HG02571 (cell line): ENCODE results near the gene GLRA3.
"Not testable (repeated sequence)": the region's sequence is repeated elsewhere in the genome, so short reads cannot be mapped to it uniquely, and the experiment has no call there.

Experiments used
- ATAC-seq: cut with Tn5 transposase; IDR thresholded peaks from one replicate; pipeline ENCODE4 v1.9.1; 2021; ENCODE audit warnings: mild to moderate bottlenecking, moderate library complexity; ENCODE audit not compliant: unreplicated experiment

GLRA3 gene

GRCh38 chr4:174828845-174829701 is at the start of gene GLRA3:
TSS of gene GLRA3 (minus strand) at chr4:174829247. CDS start at chr4:174828811, 436 bp downstream.
- ATAC-seq: peak; percentile 95

DNA sequence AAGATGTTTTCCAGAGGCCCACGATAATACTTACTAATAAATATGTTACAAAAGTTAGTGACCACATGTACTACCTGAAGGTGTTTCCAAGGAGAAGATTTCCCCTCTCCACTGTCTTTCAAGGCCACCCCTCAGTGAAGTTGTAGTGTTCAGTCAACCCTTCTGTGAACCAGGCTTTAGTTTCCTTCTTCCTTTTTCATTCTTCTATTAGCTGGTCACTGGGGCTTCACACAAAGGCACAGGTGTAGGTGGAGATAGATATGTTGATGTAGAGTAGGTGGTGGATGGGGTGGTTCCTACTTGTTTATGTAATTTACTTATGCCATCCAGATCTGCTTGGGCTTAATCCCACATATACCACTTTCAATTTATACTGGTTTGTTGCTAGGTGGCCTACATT is 45.9 kb upstream of the GLRA3 start:
- ATAC-seq: no peak

GRCh38 chr4:174873931-174874330 is 44.9 kb upstream of the GLRA3 start:
- ATAC-seq: peak; percentile 69

DNA sequence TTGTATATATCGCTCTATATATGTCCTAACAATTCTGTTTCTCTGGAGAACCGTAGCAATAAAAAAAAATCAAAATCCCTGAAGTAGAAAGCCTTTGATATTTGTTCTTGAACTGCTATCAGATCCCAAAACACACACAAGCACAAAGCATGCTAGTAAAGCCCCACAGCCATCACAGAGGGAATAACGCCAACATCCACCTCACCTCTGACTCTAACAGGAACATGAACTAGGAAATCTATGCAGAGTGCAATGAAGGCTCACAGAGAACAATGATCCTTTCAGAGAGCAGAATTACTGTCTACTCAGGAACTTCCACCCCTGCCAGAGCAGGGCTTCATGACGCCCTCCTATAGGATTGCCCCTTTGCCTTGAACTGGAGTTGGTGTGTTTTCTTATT is 44.1 kb upstream of the GLRA3 start:
- not testable (repeated sequence) for ATAC-seq

DNA sequence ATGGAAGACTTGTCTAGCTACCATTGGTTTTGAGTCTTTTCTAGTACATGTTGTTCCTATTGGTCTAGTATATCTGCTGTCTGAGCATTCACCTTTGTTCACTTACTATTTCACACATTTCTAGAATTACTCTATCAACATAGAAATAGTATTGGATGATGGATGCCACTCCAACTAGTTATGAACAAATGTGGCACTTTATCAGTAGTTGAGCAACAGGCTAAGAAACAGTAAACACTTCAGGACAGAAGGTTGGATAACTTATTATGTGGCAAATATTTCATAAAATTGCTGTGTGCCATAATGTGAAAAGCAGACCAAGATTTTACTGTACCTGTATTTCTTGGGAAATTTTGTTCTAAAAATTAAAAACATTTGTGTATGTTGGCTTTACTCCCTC is 42.4 kb upstream of the GLRA3 start:
- no peak for ATAC-seq

- ATAC-seq: no peak
Measured at GRCh38 chr4:174870311-174870710, 41.3 kb upstream of the GLRA3 start.

DNA sequence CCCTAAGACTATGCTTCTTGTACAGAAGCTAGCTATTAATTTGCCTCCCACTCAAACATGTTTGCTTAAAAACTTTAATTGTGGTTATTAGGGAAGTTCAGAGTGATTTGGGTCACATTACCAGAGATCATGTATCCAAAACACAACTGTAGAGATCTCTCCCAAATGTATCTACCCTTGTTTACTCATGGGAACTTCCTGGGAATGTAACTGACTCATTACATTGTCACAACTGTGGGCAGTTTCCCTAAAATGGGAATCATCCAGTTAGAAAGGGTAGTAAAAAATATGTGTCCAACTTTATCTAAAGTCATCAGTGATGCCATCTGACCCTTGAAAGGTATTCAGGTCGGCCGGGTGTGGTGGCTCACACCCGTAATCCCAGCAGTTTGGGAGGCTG is 40.3 kb upstream of the GLRA3 start:
- ATAC-seq: no peak

DNA sequence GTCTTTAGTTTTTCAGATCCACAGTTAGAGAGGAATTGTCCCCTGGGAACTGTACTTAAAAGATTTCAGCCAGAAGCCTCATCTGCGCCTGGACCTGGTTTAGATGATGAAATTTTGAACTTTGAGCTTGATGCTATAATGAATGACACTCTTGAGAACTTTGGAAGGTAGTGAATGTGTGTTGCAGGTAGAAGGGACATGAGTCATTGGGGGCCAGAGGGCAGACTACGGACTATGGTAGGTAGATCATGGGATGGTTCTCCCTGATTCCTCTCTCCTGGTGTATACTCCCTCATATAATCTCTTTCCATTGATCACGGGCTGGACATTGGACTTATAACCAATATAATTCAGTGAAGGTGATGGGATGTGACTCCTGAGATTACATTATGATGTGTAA is 38.9 kb upstream of the GLRA3 start:
- no peak for ATAC-seq

- ATAC-seq: no peak
Measured at GRCh38 chr4:174865418-174865985, 36.5 kb upstream of the GLRA3 start.

DNA sequence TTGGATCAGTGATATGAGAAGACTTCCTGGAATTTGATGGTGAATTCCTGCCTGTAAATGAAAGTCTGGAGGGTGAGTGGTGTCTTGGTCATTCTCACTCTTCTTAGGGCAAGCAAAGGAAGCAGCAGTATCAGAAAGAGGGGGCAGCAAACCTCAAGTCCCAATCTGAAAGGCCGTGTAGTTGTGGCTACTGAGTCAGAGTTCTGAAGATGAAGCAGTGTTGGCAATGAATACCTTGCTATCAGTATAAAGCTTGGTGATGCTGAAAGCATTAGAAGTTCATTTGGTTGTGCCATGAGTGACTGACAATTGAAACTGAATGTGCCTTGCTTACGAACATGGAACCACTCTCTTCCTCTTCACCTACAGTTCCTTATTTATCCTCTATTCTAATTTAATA is 35.0 kb upstream of the GLRA3 start:
- ATAC-seq: no peak

DNA sequence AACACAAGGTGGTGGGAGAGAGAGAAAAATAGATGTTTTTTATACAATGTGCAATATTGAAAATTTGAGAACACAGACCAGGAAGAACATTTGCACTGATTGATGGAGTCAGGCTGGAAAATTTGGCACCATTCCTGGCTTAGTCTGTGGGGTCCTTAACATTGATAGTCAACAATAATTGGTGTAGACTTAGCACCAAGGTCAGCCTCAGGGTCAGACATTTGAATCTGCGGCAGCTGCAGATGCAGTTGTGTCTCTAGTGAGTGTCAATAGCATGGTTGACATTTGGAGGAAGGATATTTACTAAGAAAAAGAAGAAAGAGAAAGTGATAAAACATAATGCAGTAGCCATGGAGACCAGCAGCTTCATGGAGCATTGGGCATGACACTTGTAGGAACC is 31.5 kb upstream of the GLRA3 start:
- ATAC-seq: no peak

DNA sequence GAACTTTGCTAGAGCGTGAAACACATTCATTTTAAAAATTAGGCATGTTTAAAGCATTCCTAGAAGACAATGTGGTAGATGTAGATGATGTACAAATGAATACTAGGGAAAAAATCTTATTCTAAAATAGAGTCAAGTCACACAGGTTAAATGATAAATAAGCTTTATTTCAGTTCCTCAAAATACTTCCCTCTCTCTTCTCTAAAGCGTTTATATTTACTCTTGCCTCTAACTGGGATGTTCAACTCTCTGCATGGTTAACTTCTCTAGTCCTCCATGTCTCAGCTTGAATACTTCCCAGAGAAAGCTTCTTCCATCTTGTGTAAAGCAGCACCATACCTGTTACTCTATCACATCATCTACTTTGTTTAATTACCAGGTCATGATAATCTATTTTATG is 30.9 kb upstream of the GLRA3 start:
- no peak for ATAC-seq

GRCh38 chr4:174856926-174857800 is 28.1 kb upstream of the GLRA3 start:
- no peak for ATAC-seq

DNA sequence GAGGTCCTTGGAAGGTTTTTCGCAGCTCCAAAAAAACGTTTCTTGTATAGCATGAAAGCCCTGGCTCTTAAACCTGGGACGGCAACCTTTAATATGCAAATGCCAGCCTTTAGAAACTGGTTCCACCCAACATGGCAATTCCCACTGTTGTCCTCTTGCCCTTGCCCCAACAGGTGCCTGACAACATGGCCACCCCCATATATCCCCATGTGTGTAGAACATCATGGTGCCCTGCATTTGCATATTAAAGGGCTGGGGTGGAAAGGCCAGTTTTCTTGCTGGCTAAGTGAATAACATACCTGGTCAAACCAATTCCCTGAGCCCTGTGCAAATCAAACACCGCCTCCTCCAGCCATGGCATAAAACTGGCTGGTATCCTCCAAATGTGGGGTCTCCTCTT is 26.0 kb upstream of the GLRA3 start:
- no peak for ATAC-seq

GRCh38 chr4:174853629-174854028 is 24.6 kb upstream of the GLRA3 start:
- ATAC-seq: no peak

DNA sequence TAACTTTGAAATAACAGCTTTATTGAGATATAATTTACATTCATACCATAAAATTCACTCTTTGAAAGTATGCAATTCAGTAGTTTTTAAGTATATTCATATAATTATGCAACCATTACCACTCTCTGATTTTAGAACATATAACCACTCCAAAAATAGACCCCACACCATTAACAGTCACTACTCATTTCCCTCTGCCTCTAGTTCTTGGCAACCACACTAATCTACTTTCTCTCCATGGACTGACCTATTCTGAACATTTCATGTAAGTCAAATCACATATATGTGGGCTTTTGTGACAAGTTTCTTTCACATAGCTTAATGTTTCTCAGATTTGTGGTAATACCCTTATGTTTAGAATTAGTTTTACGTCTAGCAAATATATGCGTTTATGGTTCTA is 19.5 kb upstream of the GLRA3 start:
- no peak for ATAC-seq

- ATAC-seq: no peak
Measured at GRCh38 chr4:174847801-174848427, 18.9 kb upstream of the GLRA3 start.

DNA sequence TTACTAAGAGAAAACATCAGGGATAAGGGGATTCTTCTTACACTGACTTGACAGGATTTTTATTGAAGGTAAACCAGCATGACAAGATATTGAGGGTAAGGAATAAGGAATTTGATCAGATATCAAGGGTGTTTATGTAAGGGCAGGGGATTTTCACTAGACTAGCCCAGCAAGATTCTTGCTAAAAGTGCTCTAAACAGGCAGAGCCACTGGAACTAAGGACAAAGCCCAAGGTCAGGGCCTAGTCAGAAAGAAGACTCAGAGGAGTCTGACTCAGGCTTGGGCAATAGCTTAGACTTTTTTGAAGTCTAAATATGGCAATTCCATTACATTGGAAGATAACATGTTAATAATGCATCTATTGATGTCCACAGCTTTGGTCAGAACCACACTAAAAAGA is 6.5 kb upstream of the GLRA3 start:
- ATAC-seq: no peak

GRCh38 chr4:174834477-174834876 is 5.4 kb upstream of the GLRA3 start:
- no peak for ATAC-seq

- ATAC-seq: no peak
Measured at GRCh38 chr4:174826660-174827059, 2.4 kb downstream of the GLRA3 start.

GRCh38 chr4:174815282-174815681 is 13.8 kb downstream of the GLRA3 start:
- no peak for ATAC-seq
